Large intestine (tissue), 3 donors: ENCODE measurements around the gene TBC1D14. TPM values are rescaled to one million over a fixed set of nuclear protein-coding genes. Genes with fewer than 3 reads are reported as not detected.

Experiments
- DNase-seq, 2 donors: peaks; one replicate each; pipeline versions ENCODE4 v3.0.0 to v3.0.0-alpha.2; 2013
- H3K27ac ChIP-seq: one replicate; pipeline ENCODE4 v1.5.1; 2013; ENCODE audit warnings: low read length
- H3K27me3 ChIP-seq: 2 replicates; pipeline ENCODE4 v1.6.1; 2013; ENCODE audit warnings: low read length; ENCODE audit not compliant: control insufficient read depth, insufficient read depth
- H3K36me3 ChIP-seq: 2 replicates; pipeline ENCODE4 v1.6.1; 2013; ENCODE audit warnings: low read length; ENCODE audit not compliant: control insufficient read depth, insufficient read depth
- H3K4me1 ChIP-seq: one replicate; pipeline ENCODE4 v1.6.1; 2013; ENCODE audit warnings: low read length; ENCODE audit not compliant: control insufficient read depth, insufficient read depth
- H3K4me3 ChIP-seq: one replicate; pipeline ENCODE4 v1.5.1; 2013; ENCODE audit warnings: low read length
- H3K9me3 ChIP-seq: one replicate; pipeline ENCODE4 v1.6.1; 2013; ENCODE audit warnings: mild to moderate bottlenecking, low read depth, low read length, moderate library complexity; ENCODE audit not compliant: control insufficient read depth
- WGBS: methylation state at CpG from one replicate; pipeline ENCODE4 v1.1.5; 2013; ENCODE audit warnings: low lambda C conversion rate; ENCODE audit not compliant: insufficient coverage; 5-methylcytosine and 5-hydroxymethylcytosine counted together
- polyA plus RNA-seq: library from polyadenylated mRNA; unstranded; fragments of 120-200 nt; gene quantifications from one replicate; pipeline ENCODE4 v1.2.1, GENCODE V29; 2013

Gene TBC1D14
- polyA plus RNA-seq, 1 donor, result 48.9 TPM

DNA sequence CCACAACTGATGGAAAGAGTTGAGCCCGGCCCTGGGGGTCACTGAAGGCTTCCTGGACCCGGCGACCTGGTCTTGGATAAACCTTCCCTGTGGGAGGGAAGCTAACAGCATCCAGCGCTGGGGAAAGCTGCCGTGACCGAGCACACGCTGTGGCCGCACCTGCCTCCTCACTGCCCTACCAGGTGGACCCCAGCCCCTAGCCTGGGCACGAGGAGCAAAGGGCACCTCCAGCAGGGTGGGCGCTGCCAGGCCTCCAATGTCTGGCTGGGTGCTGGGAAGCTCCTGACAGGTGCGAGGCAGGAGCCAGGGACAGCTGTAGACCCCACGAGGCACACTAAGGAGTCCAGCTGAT is 141.5 kb downstream of the TBC1D14 start:
- H3K27ac ChIP-seq, result no peak overlapping the region
- no peaks in the 10 kb centered on the region for H3K4me1 ChIP-seq
- peaks cover 49% of the 10 kb centered on the region for H3K36me3 ChIP-seq
- no peak for DNase-seq
- no CpG with 5 or more reads among the region's 12 CpGs for WGBS
- no peak overlapping the region for H3K4me3 ChIP-seq
- no peaks in the 10 kb centered on the region for H3K27me3 ChIP-seq
- peaks cover 2% of the 10 kb centered on the region for H3K9me3 ChIP-seq

DNA sequence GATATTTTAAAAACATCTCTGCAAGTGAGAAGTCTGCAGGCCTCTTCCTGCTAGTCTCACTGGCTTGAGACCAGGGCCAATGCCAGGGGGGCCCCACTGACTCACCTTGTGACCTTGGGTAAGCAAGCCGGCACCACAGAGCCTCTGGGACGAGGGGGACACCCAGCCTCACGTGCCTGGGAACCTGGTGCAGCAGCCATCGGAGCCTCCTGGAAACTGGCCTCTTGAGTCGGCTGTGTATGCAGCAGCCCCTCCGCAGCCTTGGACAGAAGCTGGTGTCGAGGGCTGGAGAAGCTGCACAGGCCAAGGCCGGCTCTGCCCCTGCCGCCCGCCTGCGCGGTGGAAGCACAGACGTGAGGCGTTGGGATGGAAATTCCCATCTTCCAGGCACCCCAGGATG is 142.3 kb downstream of the TBC1D14 start:
- Histone ChIP-seq H3K4me3 (no peak overlapping the region), H3K9me3 (peaks cover 2% of the 10 kb centered on the region), H3K36me3 (peaks cover 54% of the 10 kb centered on the region), H3K27me3 (no peaks in the 10 kb centered on the region), H3K4me1 (no peaks in the 10 kb centered on the region), H3K27ac (no peak overlapping the region)
- DNase-seq, result no peak
- whole genome bisulfite sequencing, result no CpG with 5 or more reads among the region's 14 CpGs

DNA sequence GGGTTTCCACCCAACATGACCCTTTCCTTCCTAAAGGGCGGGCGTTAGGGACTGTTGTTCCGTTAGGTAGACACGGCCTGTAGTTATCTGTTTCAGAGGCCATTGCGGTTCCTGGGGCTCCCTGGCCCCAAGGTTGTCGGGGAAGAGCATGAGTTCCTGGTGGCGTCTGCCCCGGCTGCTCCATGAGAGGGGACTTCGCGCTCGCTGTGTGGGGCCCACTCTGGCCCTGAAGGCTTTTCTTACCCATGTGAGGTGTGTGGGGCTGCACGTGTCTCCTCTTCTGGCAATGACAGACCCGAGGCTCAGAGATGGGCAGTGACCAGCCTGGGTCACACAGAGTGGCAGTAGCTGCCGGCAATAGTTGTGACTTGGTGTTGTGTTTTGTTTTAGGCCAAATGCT is 142.7 kb downstream of the TBC1D14 start:
- Histone ChIP-seq H3K4me1 (no peaks in the 10 kb centered on the region), H3K27me3 (no peaks in the 10 kb centered on the region), H3K4me3 (no peak overlapping the region), H3K27ac (no peak overlapping the region), H3K36me3 (peaks cover 54% of the 10 kb centered on the region), H3K9me3 (peaks cover 2% of the 10 kb centered on the region)
- no peak for DNase-seq
- 100% methylated on average over 3 of the region's 14 CpGs for WGBS

DNA sequence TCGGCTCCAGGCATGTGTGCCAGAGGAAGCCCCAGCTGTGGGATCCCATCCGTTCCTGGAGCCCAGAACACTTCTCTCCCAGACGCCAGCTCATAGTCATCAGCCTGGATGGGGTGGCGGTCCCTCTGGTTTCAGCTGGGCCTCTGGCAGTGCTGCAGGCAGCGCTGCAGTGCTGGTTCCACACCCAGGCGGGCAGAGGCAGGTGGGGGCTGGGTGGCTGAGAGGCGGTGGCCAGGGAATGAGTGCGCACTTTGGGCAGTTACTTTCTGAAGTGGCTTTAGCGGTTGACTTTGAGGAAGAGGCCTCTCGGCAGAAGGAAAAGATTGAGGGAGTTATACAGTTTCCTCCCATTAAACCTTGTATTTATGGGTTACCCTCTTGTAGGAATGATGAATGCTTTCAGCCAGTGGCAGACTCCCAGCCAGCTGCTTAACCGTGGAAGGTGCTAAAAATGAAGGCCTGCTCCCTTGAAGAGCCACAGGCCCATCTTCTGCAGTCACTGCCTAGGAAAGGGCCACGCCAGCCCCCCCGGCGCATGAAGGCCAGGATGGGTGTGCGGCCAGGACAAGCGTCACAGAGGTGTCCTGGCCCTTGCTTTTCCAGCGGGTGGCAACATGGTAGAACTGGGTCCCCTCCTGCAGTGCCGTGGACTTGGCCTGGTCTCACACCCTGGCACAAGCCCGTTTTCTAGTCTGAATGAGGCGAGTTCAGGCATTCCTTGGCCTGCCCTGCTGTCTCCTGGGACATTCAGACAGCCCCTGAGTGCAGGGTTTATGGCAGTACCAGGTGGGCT is 143.5 kb downstream of the TBC1D14 start:
- H3K4me1 ChIP-seq, result no peaks in the 10 kb centered on the region
- no peak overlapping the region for H3K4me3 ChIP-seq
- 100% methylated on average over 1 of the region's 20 CpGs for WGBS
- no peaks in the 10 kb centered on the region for H3K27me3 ChIP-seq
- H3K27ac ChIP-seq, result no peak overlapping the region
- H3K9me3 ChIP-seq, result peaks cover 2% of the 10 kb centered on the region
- DNase-seq, result no peak
- H3K36me3 ChIP-seq, result peaks cover 54% of the 10 kb centered on the region

DNA sequence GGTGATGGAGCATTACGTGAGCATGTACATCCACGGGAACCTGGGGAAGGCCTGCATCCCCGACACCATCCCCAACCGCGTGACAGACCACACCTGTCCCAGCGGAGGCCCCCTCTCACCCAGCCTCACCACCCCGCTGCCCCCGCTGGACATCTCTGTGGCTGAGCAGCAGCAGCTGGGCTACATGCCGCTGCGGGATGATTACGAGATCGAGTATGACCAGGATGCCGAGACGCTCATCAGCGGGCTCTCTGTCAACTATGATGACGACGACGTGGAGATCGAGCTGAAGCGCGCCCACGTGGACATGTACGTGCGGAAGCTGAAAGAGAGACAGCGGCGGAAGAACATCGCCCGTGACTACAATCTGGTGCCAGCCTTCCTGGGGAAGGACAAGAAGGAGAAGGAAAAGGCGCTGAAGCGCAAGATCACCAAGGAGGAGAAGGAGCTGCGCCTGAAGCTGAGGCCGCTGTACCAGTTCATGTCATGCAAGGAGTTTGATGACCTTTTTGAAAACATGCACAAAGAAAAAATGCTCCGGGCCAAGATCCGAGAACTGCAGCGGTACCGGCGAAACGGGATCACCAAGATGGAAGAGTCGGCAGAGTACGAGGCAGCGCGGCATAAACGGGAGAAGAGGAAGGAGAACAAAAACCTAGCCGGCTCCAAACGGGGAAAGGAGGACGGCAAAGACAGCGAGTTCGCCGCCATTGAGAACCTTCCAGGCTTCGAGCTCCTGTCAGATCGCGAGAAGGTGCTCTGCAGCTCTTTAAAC is 144.7 kb downstream of the TBC1D14 start:
- H3K9me3 ChIP-seq, result peaks cover 2% of the 10 kb centered on the region
- H3K36me3 ChIP-seq, result peaks cover 65% of the 10 kb centered on the region
- no peak overlapping the region for H3K27ac ChIP-seq
- no peak for DNase-seq
- no peaks in the 10 kb centered on the region for H3K27me3 ChIP-seq
- H3K4me1 ChIP-seq, result no peaks in the 10 kb centered on the region
- WGBS, result 98% methylated on average over 17 of the region's 52 CpGs
- H3K4me3 ChIP-seq, result no peak overlapping the region

DNA sequence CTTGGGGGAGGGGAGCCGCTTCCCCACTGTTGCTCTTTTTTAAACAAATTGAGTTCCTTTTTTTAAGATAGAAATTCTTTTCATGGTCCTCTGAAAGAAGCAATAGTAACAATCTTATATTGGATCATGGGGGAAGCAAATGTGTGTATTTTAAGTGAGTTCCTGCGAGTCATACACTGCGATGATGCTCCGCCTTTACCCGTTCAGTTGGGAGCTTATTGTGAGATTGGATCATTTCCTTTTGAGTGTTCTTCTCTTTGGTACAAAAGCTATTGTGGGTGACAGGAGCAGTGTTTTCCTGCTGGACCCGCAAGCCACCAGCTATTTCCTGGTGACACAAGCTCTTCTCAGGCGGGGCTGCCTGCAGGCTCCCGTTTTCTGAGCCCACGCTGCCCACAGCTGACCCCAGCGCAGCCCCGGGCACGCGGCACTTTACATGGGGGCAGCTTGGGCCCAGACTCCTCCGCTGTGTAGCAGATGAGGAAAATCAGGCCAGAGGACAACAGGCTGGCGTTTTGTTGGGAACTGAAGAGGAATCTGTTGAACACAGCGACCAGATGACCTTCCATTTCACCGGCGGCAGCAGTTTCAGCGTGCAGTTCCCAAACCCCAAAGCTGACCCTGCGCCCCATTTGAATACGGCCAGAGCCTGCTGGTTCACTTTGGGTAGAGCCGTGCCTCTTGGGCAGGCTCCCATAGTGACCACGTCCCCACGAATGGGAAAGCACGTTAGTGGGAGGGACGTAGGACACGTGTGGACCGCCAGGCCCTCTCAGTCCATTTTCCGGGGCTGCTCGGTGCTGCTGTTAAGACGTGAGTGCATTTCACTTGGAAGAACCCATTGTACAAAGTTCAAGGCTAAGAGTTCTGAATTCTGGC is 145.7 kb downstream of the TBC1D14 start:
- Histone ChIP-seq H3K27ac (no peak overlapping the region), H3K27me3 (no peaks in the 10 kb centered on the region), H3K36me3 (peaks cover 72% of the 10 kb centered on the region), H3K4me1 (no peaks in the 10 kb centered on the region), H3K4me3 (no peak overlapping the region), H3K9me3 (peaks cover 2% of the 10 kb centered on the region)
- no peak for DNase-seq
- WGBS, result 93% methylated on average over 3 of the region's 31 CpGs

DNA sequence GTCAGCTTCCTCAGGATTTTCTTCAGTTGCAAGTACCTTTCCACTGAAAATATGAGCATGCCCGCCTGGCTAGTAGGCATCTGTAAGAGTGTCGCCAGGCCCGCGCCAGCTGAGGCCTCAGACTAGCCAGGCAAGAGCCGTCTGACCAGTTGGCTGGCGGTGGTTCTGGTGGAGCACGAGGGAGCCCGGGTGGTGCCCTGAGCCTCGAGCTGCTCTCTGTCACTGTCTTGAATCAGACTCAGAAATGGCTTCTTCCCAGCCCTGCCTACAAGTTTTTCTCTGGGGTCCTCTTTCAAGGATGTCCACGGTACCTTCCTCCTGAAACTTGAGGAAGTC is 146.3 kb downstream of the TBC1D14 start:
- no peak overlapping the region for H3K4me3 ChIP-seq
- no peaks in the 10 kb centered on the region for H3K27me3 ChIP-seq
- no peak overlapping the region for H3K27ac ChIP-seq
- H3K9me3 ChIP-seq, result peaks cover 2% of the 10 kb centered on the region
- peaks cover 74% of the 10 kb centered on the region for H3K36me3 ChIP-seq
- DNase-seq, result no peak
- 100% methylated on average over 1 of the region's 10 CpGs for WGBS
- H3K4me1 ChIP-seq, result no peaks in the 10 kb centered on the region

DNA sequence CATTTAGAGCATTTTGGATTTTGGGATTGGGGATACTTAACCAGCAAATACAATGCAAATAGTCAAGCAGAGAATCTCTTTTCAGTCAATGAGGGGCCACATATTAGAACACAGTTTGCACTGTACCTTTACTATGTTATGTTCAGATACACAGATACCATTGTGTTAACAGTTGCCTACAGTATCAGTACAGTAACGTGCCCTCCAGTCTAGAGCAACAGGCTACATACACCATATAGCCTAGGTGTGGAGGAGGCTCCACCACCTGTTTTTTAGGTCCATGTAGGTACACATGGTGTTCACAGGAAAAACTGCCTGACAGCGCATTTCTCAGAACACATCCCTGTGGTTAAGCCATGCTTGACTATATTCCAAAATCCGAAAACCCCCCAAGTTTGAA is 149.2 kb downstream of the TBC1D14 start:
- WGBS, result no CpG with 5 or more reads among the region's 3 CpGs
- peaks cover 2% of the 10 kb centered on the region for H3K9me3 ChIP-seq
- H3K27me3 ChIP-seq, result no peaks in the 10 kb centered on the region
- H3K4me1 ChIP-seq, result no peaks in the 10 kb centered on the region
- no peak overlapping the region for H3K4me3 ChIP-seq
- peaks cover 80% of the 10 kb centered on the region for H3K36me3 ChIP-seq
- no peak overlapping the region for H3K27ac ChIP-seq
- no peak for DNase-seq

DNA sequence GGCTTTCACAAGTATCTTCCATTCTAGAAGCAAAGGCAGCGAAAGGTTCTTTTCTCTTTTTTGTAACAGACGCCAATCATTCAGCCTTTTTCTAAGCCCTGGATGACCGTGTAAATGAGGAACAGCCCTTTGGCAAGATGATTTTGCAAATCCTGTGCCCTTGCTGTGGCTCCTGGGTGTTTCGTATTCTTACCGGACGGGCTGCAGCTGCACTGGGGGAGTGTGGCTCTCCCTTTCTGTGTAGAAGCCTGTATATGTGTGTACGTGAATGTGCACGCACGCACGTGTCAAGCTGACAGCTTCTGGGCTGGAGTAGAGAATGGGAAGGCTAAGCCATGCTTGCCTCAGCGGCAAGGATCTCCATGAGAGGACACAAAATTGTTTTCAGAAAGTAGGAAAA is 150.0 kb downstream of the TBC1D14 start:
- Histone ChIP-seq H3K4me3 (no peak overlapping the region), H3K4me1 (no peaks in the 10 kb centered on the region), H3K27ac (no peak overlapping the region), H3K36me3 (peaks cover 78% of the 10 kb centered on the region), H3K9me3 (peaks cover 2% of the 10 kb centered on the region), H3K27me3 (no peaks in the 10 kb centered on the region)
- WGBS, result 100% methylated on average over 1 of the region's 11 CpGs
- no peak for DNase-seq

DNA sequence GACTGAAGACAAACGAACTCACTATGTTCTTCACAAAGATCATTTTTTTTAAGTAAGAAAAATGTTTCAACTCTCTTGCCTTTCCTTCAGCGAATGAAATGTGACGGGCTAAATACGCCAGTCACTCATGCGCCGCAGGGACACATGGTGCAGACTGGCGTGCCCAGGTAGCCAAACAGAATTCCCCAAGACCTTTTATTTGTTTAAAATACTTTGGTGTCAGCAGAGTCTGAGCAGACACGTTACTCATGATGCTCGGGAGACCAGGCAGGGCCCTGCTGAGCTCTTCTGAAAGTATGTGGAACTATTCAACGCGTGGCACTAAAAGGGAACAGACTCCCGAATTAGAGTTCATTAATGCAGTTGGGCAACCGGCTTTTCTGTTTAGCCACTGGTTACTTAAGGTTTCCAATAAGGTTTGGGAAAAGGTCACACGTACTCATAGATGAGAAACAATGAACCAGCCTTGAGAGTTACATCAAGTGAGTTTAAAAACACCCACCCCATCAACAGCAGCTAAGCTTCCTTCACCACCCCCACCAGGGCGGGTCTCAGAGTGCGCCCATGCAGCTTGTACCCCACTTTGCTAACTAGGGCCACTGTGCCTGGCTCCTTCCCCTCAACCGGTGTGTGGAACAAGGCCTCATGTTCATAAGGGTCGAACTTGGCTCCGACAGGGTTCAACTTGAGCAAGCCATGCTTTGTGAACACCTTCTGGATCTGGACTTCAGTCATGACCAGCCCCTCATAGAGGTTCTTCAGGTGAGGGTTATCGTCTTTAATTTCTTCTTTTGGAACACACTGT is 150.9 kb downstream of the TBC1D14 start:
- no peak overlapping the region for H3K4me3 ChIP-seq
- no peaks in the 10 kb centered on the region for H3K9me3 ChIP-seq
- H3K27me3 ChIP-seq, result no peaks in the 10 kb centered on the region
- DNase-seq, result no peak
- WGBS, result 80% methylated on average over 2 of the region's 20 CpGs
- H3K27ac ChIP-seq, result no peak overlapping the region
- H3K36me3 ChIP-seq, result peaks cover 73% of the 10 kb centered on the region
- no peaks in the 10 kb centered on the region for H3K4me1 ChIP-seq
